Measurements from ENCODE around the gene SRGN. TPM values are rescaled to one million over a fixed set of nuclear protein-coding genes. Genes with fewer than 3 reads are reported as not detected.

SRGN gene
- total and polyA plus RNA-seq, 2 donors (not counting 1 experiment from before 2014, with no cell fraction given): 47.3 to 52.3 TPM

- peaks cover 36 to 37% of the 10 kb centered on the region in 2 donors for H3K4me1 ChIP-seq (ENCODE audit: control insufficient read depth in 2 of 2, insufficient read depth in 2 of 2, low read length in 2 of 2)
These were observed 5.3 kb downstream of the SRGN start for GRCh38 chr10:69092959-69093850.

More at GRCh38 chr10:69092959-69093850, 5.3 kb downstream of the SRGN start:
- WGBS (ENCODE audit: insufficient coverage): 71% methylated on average over 12 of the region's 17 CpGs
- no peak overlapping the region for H3K27ac ChIP-seq (ENCODE audit: low read length in 2 of 2)
- H3K79me2 ChIP-seq (ENCODE audit: control insufficient read depth, insufficient read depth, low read length): peaks cover 65% of the 10 kb centered on the region
- DNase-seq: peak; percentile 90
- H3K4me2 ChIP-seq (replicated peaks; ENCODE audit: low read depth, low read length, poor library complexity, severe bottlenecking): peak overlapping the region; percentile 36
- Mint-ChIP-seq H3K9me3 (ENCODE audit: insufficient read depth) (no peaks in the 10 kb centered on the region), H3K27ac (no peak overlapping the region), H3K4me3 (no peak overlapping the region), H3K27me3 (no peaks in the 10 kb centered on the region), H3K4me1 (peaks cover 39% of the 10 kb centered on the region)
- CTCF ChIA-PET: interaction anchor here (0.5 to 11.8 kb wide), 39 partner anchors 11 to 508 kb away, joined by 3 to 197 read pairs (median 4); partner anchors contain the start of gene DDX21
- no peaks in the 10 kb centered on the region for H3K27me3 ChIP-seq (replicated peaks in 1 of 4; ENCODE audit: control extremely low read depth in 1 of 4, control insufficient read depth in 3 of 4, insufficient read depth in 4 of 4, low read length in 3 of 4)
- peak; percentile 83 for TF ChIP-seq CTCF (IDR thresholded peaks at IDR 0.05)
- no peak for TF ChIP-seq EZH2 (IDR thresholded peaks at IDR 0.05; ENCODE audit: borderline replicate concordance, insufficient read depth, low read depth, low read length, poor library complexity, severe bottlenecking)
- no peaks in the 10 kb centered on the region for H3K9me3 ChIP-seq (ENCODE audit: control extremely low read depth in 1 of 3, control insufficient read depth in 2 of 3, insufficient read depth in 1 of 3, low read length in 2 of 3)
- no peak overlapping the region for H3K9ac ChIP-seq (ENCODE audit: low read length)
- POLR2A ChIA-PET: interaction anchor here (0.6 to 1.1 kb wide), 3 partner anchors 11 to 137 kb away, joined by 5 to 7 read pairs (median 7); partner anchors contain the start of gene DDX21
- H3K36me3 ChIP-seq (replicated peaks in 1 of 2; ENCODE audit: control extremely low read depth in 1 of 2, control insufficient read depth in 1 of 2, extremely low read depth in 1 of 2, insufficient read depth in 2 of 2, low read length in 1 of 2): no peaks in the 10 kb centered on the region
- peak overlapping the region; percentile 37 for H2AFZ ChIP-seq (ENCODE audit: insufficient read depth, low read depth, low read length, poor library complexity, severe bottlenecking)
- H4K20me1 ChIP-seq (ENCODE audit: control insufficient read depth, insufficient read depth, low read length, poor library complexity, severe bottlenecking): no peaks in the 10 kb centered on the region
- peak overlapping the region in 1 of 5 experiments; percentile 8 for H3K4me3 ChIP-seq (ENCODE audit: control extremely low read depth in 1 of 5, extremely low read depth in 1 of 5, insufficient read depth in 1 of 5, low read depth in 2 of 5, low read length in 4 of 5)
- ATAC-seq (ENCODE audit: low read depth): peak; percentile 73
- intact Hi-C loops (cut with micrococcal nuclease): loop anchor here (1.0 to 10.0 kb wide), 6 partner anchors 30 to 368 kb away; partner anchors contain the start of genes CCAR1 and KIFBP
